ENCODE measurements around the gene CADM2.

DNA sequence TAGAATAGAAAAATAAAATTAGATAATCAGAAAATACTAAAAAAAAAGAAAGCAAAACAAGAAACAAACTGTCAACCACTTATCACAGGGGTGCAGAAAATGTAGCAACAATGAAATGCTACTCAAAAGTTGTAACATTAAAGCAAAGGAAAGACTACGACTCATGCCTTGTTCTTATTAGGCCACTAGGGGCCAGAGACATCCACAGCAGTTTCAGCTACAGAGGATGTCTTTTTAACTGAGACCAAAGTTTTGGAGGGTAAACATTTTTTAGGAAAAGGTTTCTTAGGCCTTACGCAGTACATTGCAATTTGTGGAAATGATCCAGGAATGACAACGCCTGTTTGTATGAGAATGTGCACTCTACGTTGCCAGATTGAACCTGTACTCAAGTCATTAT is 15.4 kb upstream of the CADM2 start:
- TF ChIP-seq EZH2phosphoT487 (IDR thresholded peaks at IDR 0.05; ENCODE audit: borderline replicate concordance, low read length) (no peak), EZH2 (IDR thresholded peaks at IDR 0.05; ENCODE audit: low read length, unreplicated experiment) (no peak)
- TF ChIP-seq, protein P1, sequence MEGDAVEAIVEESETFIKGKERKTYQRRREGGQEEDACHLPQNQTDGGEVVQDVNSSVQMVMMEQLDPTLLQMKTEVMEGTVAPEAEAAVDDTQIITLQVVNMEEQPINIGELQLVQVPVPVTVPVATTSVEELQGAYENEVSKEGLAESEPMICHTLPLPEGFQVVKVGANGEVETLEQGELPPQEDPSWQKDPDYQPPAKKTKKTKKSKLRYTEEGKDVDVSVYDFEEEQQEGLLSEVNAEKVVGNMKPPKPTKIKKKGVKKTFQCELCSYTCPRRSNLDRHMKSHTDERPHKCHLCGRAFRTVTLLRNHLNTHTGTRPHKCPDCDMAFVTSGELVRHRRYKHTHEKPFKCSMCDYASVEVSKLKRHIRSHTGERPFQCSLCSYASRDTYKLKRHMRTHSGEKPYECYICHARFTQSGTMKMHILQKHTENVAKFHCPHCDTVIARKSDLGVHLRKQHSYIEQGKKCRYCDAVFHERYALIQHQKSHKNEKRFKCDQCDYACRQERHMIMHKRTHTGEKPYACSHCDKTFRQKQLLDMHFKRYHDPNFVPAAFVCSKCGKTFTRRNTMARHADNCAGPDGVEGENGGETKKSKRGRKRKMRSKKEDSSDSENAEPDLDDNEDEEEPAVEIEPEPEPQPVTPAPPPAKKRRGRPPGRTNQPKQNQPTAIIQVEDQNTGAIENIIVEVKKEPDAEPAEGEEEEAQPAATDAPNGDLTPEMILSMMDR (conservative IDR thresholded peaks at IDR 0.05; ENCODE audit: low read depth, low read length): peak; percentile 55
